B cell (primary cell): Measurements from ENCODE around the gene GNB1. TPM values are rescaled to one million over a fixed set of nuclear protein-coding genes. Genes with fewer than 3 reads are reported as not detected.

Source experiments
- ATAC-seq: fragments of 200-7000 bp; cut with Tn5 transposase; one replicate; pipeline ENCODE4 v1.10.0; 2021; ENCODE audit warnings: low read depth, mild to moderate bottlenecking, moderate number of reproducible peaks, moderate library complexity
- CTCF ChIA-PET: fragments of 350-600 bp; sonication (Branson Sonifier 250); formaldehyde crosslinking; loops from one replicate; lab custom pipeline; 2021; ENCODE audit warnings: antibody characterized with exemption, inconsistent platforms; lab: Charles Lee
- POLR2A ChIA-PET: fragments of 350-600 bp; sonication (Branson Sonifier 250); formaldehyde crosslinking; loops from one replicate; lab custom pipeline; 2021; ENCODE audit warnings: antibody characterized with exemption; lab: Charles Lee
- DNase-seq: peaks from one replicate; pipeline ENCODE4 v3.0.0; 2013
- H2AFZ ChIP-seq: 2 replicates; pipeline ENCODE4 v1.6.1; 2012; ENCODE audit warnings: mild to moderate bottlenecking, low read depth, low read length; ENCODE audit not compliant: insufficient read depth, poor library complexity, severe bottlenecking
- H3K27ac ChIP-seq, 2 donors: 1 replicate in 1 of 2; 2 replicates in 1 of 2; pipeline ENCODE4 v1.5.1; 2012 to 2013; ENCODE audit warnings: low read length in 2 of 2, mild to moderate bottlenecking in 2 of 2, moderate library complexity in 1 of 2
- H3K27me3 ChIP-seq, 4 experiments: fragments of 200-600 bp in 1 of 4; sonication (generic) in 1 of 4; replicated peaks in 1 of 4; 1 replicate in 2 of 4; 2 replicates in 2 of 4; pipeline versions ENCODE4 v1.6.1 to v1.7.0; 2013 to 2016; ENCODE audit warnings: low read length in 3 of 4, mild to moderate bottlenecking in 2 of 4, mixed read lengths in 1 of 4, moderate library complexity in 1 of 4; ENCODE audit not compliant: insufficient read depth in 4 of 4, control insufficient read depth in 3 of 4; ENCODE audit errors: control extremely low read depth in 1 of 4
- H3K36me3 ChIP-seq, 2 experiments: replicated peaks in 1 of 2; 1 replicate in 1 of 2; 2 replicates in 1 of 2; pipeline versions ENCODE4 v1.6.1 to v1.7.1; 2013; ENCODE audit warnings: low read length in 1 of 2; ENCODE audit not compliant: insufficient read depth in 2 of 2, control insufficient read depth in 1 of 2; ENCODE audit errors: control extremely low read depth in 1 of 2, extremely low read depth in 1 of 2
- H3K4me1 ChIP-seq, 2 donors: fragments of 200-600 bp in 1 of 2; sonication (generic) in 1 of 2; 1 replicate in 1 of 2; 2 replicates in 1 of 2; pipeline versions ENCODE4 v1.5.1 to v1.6.1; 2013 to 2017; ENCODE audit warnings: low read length in 2 of 2; ENCODE audit not compliant: control insufficient read depth in 2 of 2, insufficient read depth in 2 of 2
- H3K4me2 ChIP-seq: replicated peaks from 2 replicates; pipeline ENCODE3; 2012; ENCODE audit warnings: mild to moderate bottlenecking, low read depth, low read length; ENCODE audit not compliant: poor library complexity, severe bottlenecking
- H3K4me3 ChIP-seq, 5 experiments: fragments of 200-600 bp in 1 of 5; sonication (generic) in 1 of 5; 1 replicate in 3 of 5; 2 replicates in 2 of 5; pipeline versions ENCODE4 v1.5.1 to v1.7.0; 2011 to 2016; ENCODE audit warnings: low read length in 4 of 5, mild to moderate bottlenecking in 4 of 5, low read depth in 2 of 5, control low read depth in 1 of 5, moderate library complexity in 1 of 5; ENCODE audit not compliant: insufficient read depth in 1 of 5; ENCODE audit errors: control extremely low read depth in 1 of 5, extremely low read depth in 1 of 5
- H3K79me2 ChIP-seq: fragments of 200-600 bp; sonication (generic); one replicate; pipeline ENCODE4 v1.6.0; 2016; ENCODE audit warnings: low read length; ENCODE audit not compliant: control insufficient read depth, insufficient read depth
- H3K9ac ChIP-seq: fragments of 200-600 bp; sonication (generic); 2 replicates; pipeline ENCODE4 v1.6.1; 2017; ENCODE audit warnings: mild to moderate bottlenecking, low read length, moderate library complexity
- H3K9me3 ChIP-seq, 3 donors: one replicate each; pipeline versions ENCODE4 v1.6.1 to v1.7.1; 2013; ENCODE audit warnings: low read length in 2 of 3; ENCODE audit not compliant: control insufficient read depth in 2 of 3, insufficient read depth in 1 of 3; ENCODE audit errors: control extremely low read depth in 1 of 3
- H4K20me1 ChIP-seq: 2 replicates; pipeline ENCODE4 v1.6.0; 2012; ENCODE audit warnings: mild to moderate bottlenecking, low read length; ENCODE audit not compliant: insufficient read depth, control insufficient read depth, poor library complexity, severe bottlenecking
- H3K27ac Mint-ChIP-seq: one replicate; pipeline ENCODE4 v1.8.0; 2021; ENCODE audit warnings: mixed read lengths
- H3K27me3 Mint-ChIP-seq: one replicate; pipeline ENCODE4 v1.8.0; 2021; ENCODE audit warnings: mixed read lengths
- H3K4me1 Mint-ChIP-seq: one replicate; pipeline ENCODE4 v1.8.0; 2021; ENCODE audit warnings: mixed read lengths
- H3K4me3 Mint-ChIP-seq: one replicate; pipeline ENCODE4 v1.8.0; 2021; ENCODE audit warnings: mixed read lengths
- H3K9me3 Mint-ChIP-seq: one replicate; pipeline ENCODE4 v1.8.0; 2022; ENCODE audit warnings: mixed read lengths; ENCODE audit not compliant: insufficient read depth
- EZH2 ChIP-seq: IDR thresholded peaks from 2 replicates; pipeline ENCODE4 v1.6.1; 2012; ENCODE audit warnings: borderline replicate concordance, low read depth, mild to moderate bottlenecking, moderate library complexity, low read length; ENCODE audit not compliant: insufficient read depth, poor library complexity, severe bottlenecking
- WGBS: methylation state at CpG from one replicate; pipeline ENCODE4 v1.1.5; 2013; ENCODE audit warnings: missing lambda C conversion rate; ENCODE audit not compliant: insufficient coverage; 5-methylcytosine and 5-hydroxymethylcytosine counted together
- intact Hi-C: fragments of 100-400 bp; cut with micrococcal nuclease; formaldehyde crosslinking; loops from one replicate; pipeline ENCODE4 v1.10.0; 2022
- polyA plus RNA-seq: library from polyadenylated mRNA; depleted of rRNA; stranded (reverse); fragments of >200 nt; gene quantifications from 2 replicates; pipeline ENCODE4 v1.2.3, GENCODE V29; 2012
- total RNA-seq, 2 donors: library from RNA; stranded (reverse); fragments of 120-200 nt in 1 of 2; gene quantifications; 1 replicate in 1 of 2; 2 replicates in 1 of 2; pipeline versions ENCODE4 v1.2.3 to v1.2.4, GENCODE V29; 2013 to 2022
- TF ChIP-seq, protein P1 (sequence below): fragments of 200-600 bp; IDR thresholded peaks from one replicate; pipeline ENCODE4 v1.8.0; 2022; ENCODE audit warnings: antibody characterized with exemption, mild to moderate bottlenecking

GNB1 gene
- total and polyA plus RNA-seq, 2 donors (not counting 1 experiment from before 2014, with no cell fraction given): 249 to 269 TPM

DNA sequence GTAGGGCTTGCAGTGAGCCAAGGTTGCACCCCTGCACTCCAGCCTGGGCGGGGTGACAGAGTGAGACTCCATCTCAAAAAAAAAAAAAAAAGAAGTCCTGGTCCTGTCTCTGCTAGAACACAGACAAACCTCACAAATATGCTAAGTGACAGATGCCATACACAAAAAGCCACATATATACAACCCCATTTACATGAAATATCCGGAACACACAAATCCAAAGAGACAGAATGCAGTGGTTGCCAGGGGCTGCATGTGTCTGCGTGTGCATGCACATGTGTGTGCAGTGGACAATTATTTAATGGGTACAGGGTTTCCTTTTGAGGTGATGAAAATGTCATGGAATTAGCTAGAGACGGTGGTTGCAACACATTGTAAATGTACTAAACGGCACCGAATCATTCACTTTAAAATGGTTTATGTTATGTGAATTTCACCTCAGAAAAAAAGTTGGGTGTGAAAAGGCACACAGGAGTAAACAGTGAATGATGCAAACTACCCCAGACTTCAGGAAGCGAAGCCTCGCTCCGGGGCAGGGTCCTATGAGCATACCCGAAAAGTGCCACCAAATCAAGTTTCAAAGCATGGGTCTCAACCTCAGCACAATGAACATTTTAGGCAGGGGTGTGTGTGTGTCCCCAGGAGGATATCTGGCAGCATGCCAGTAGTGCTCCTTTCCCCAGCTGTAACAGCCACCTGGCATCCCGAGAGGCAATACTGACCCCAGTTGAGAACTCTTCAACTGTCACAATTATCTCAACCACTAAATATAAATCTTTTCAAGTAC, 48.3 kb downstream of the GNB1 start:
- Histone ChIP-seq H3K27ac (peak overlapping the region; percentile 18 to 57), H3K9me3 (no peaks in the 10 kb centered on the region), H3K79me2 (peaks cover 100% of the 10 kb centered on the region), H2AFZ (no peak overlapping the region), H4K20me1 (peaks cover 91% of the 10 kb centered on the region), H3K36me3 (peaks cover 3 to 17% of the 10 kb centered on the region in 2 experiments), H3K4me3 (peak overlapping the region in 2 of 5 experiments; percentile 3 to 7), H3K4me2 (peak overlapping the region; percentile 55), H3K9ac (no peak overlapping the region), H3K27me3 (no peaks in the 10 kb centered on the region), H3K4me1 (peaks cover 51 to 59% of the 10 kb centered on the region in 2 donors)
- peak overlapping the region; percentile 65 for H3K4me3 Mint-ChIP-seq
- DNase-seq: peak; percentile 66
- TF ChIP-seq EZH2: no peak
- TF ChIP-seq, protein P1, sequence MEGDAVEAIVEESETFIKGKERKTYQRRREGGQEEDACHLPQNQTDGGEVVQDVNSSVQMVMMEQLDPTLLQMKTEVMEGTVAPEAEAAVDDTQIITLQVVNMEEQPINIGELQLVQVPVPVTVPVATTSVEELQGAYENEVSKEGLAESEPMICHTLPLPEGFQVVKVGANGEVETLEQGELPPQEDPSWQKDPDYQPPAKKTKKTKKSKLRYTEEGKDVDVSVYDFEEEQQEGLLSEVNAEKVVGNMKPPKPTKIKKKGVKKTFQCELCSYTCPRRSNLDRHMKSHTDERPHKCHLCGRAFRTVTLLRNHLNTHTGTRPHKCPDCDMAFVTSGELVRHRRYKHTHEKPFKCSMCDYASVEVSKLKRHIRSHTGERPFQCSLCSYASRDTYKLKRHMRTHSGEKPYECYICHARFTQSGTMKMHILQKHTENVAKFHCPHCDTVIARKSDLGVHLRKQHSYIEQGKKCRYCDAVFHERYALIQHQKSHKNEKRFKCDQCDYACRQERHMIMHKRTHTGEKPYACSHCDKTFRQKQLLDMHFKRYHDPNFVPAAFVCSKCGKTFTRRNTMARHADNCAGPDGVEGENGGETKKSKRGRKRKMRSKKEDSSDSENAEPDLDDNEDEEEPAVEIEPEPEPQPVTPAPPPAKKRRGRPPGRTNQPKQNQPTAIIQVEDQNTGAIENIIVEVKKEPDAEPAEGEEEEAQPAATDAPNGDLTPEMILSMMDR: no peak
- ATAC-seq: peak; percentile 62
- H3K27ac Mint-ChIP-seq: peak overlapping the region; percentile 70
- peaks cover 69% of the 10 kb centered on the region for H3K4me1 Mint-ChIP-seq
- intact Hi-C loops: loop anchor here (5.0 kb wide), 2 partner anchors 45 to 65 kb away; no protein-coding TSS in a partner anchor
- POLR2A ChIA-PET: interaction anchor here (1.0 kb wide), 1 partner anchor 63 kb away, joined by 5 read pairs; no protein-coding TSS in a partner anchor
- H3K27me3 Mint-ChIP-seq: no peaks in the 10 kb centered on the region
- WGBS: 43% methylated on average over 4 of the region's 11 CpGs
- CTCF ChIA-PET: interaction anchor here (1.7 kb wide), 1 partner anchor 11 kb away, joined by 3 read pairs; no protein-coding TSS in a partner anchor
- H3K9me3 Mint-ChIP-seq: no peaks in the 10 kb centered on the region

DNA sequence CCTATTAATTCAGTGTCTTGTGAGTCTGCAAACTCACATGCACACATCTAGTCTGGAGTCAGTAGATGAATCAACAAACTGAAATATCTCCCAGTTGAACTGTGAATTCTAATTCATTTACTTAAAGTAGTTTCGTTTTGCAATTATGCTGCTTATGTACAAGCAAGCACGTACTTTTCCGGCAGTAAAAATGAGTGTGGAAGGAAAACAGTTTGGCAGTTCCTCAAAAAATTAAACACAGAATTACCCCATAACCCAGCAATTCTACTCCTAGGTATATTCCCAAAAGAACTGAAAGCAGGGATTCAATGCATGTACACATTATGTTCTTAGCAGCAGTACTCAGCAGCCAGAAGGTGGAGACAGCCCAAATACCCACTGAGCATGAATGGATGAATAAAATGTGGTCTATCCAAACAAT, 49.3 kb downstream of the GNB1 start:
- Histone ChIP-seq H3K4me1 (peaks cover 43 to 50% of the 10 kb centered on the region in 2 donors), H3K9me3 (no peaks in the 10 kb centered on the region), H3K79me2 (peaks cover 100% of the 10 kb centered on the region), H3K27me3 (no peaks in the 10 kb centered on the region), H2AFZ (no peak overlapping the region), H3K4me2 (peak overlapping the region; percentile 55), H3K27ac (peak overlapping the region in 1 of 2 donors; percentile 64), H4K20me1 (peaks cover 87% of the 10 kb centered on the region), H3K9ac (peak overlapping the region; percentile 9), H3K36me3 (peaks cover 3 to 9% of the 10 kb centered on the region in 2 experiments), H3K4me3 (peak overlapping the region in 1 of 5 experiments; percentile 8)
- ATAC-seq: no peak
- ChIA-PET POLR2A (no interaction called here), CTCF (no interaction called here)
- WGBS: no CpG with 5 or more reads among the region's 3 CpGs
- DNase-seq: no peak
- Mint-ChIP-seq H3K4me1 (peaks cover 61% of the 10 kb centered on the region), H3K9me3 (no peaks in the 10 kb centered on the region), H3K27ac (peak overlapping the region; percentile 87), H3K27me3 (no peaks in the 10 kb centered on the region), H3K4me3 (peak overlapping the region; percentile 88)
- TF ChIP-seq, protein P1: no peak
- no peak for TF ChIP-seq EZH2
- intact Hi-C loops: loop anchor here (2.0 to 5.0 kb wide), 3 partner anchors 19 to 66 kb away; no protein-coding TSS in a partner anchor
